ENCODE results near the gene MKI67.
"Not testable (repeated sequence)": the region's sequence is repeated elsewhere in the genome, so short reads cannot be mapped to it uniquely, and the experiment has no call there.

The MKI67 gene

DNA sequence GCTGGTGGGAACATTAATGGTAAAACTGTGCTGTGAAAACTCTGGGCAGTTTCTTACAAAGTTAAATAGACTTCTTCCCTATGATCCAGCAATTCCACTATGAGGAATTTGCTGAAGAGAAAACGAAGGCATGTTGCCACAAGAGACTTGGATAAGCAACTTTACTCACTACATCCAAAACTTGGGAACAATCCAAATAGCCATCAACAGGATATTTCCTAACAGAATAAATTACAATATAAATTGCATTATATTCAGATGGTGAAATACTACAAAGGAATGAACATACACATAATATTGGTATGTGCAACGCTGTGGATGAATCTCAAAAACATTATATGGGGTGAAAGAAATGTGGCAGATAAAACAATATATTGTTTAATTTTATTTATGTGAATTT lies 21.4 kb upstream of the MKI67 start:
- peak; percentile 97 for DNase-seq

DNA sequence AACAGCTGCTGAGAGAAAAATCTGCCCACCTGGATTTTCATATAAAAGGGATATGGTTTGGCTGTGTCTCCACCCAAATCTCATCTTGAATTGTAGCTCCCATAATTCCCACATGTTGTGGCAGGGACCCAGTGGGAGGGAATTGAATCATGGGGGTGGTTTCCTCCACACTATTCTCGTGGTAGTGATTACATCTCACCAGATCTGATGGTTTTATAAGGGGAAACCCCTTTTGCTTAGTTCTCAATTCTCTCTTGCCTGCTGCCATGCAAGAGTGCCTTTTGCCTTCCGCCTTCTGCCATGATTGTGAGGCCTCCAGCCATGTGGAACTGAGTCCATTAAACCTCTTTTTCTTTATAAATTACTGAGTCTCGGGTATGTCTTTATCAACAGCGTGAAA lies 20.8 kb upstream of the MKI67 start:
- DNase-seq: no peak

DNA sequence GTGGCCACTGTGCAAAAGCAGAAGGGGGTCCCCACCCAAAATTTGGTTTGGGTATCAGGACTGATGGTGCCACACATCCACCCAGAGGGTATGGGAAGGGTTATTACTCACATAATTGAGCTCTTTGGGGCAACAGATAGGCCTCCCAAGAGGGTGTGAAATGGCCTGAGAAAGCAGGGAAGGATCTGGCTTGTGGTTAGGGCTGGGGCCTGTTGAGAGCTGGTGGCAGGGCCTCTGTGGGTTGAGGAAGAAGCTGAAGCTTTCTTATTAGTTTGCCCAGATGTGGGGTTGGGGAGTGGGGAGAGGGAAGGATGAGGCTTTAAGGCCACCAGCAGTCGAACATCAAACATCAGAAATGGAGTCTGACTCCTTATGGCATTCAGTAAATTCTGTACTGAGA lies 18.3 kb upstream of the MKI67 start:
- no peak for DNase-seq

DNA sequence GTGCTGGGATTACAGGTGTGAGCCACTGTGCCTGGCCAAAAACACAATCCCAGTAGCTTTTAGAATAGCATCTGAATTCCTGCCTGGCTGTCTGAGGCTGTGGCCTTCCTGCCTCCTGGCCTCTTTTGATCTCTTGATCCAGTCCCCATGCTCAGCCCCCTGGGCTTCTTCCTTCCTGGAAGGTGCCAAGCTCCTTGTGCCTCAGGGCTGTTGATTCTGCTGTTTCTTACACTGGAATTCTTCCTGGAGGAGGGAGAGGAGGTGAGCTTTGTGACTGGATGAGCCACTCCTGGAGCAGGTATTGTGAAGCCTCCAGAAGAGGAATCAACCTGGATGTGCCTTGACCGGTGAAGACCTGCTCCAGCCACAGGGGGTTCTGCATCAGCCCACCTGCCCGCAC lies 17.3 kb upstream of the MKI67 start:
- DNase-seq: no peak

DNA sequence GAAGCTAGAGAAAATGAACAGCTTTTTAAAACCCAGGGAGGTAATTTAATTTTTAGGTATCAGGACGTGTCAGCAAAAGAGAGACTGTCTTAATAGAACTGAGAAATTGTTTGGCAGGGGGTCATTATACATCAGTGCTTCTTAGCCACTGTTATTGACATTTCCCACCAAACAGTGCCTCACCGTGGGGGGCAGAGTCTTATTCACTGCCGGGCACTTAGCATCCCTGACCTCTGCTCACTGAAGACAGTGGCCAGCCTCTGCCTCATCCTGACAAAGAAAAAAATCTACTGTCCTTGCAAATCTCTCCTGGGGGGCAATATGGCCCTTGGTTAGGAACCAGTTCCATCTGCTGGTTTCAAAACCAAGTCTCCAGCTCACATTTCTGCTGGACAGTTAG lies 14.2 kb upstream of the MKI67 start:
- DNase-seq: no peak

DNA sequence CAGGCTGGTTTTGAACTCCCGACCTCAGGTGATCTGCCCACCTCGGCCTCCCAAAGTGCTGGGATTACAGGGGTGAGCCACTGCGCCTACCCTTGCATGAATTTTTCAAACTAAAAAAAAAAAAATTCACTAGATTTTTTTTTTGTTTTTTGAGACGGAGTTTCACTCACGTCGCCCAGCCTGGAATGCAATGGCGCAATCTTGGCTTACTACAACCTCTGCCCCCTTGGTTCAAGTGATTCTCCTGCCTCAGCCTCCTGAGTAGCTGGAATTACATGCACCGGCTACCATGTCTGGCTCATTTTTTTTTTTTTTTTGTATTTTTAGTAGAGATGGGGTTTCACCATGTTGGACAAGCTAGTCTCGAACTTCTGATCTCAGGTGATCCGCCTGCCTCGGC lies 12.2 kb upstream of the MKI67 start:
- DNase-seq: not testable (repeated sequence)

DNA sequence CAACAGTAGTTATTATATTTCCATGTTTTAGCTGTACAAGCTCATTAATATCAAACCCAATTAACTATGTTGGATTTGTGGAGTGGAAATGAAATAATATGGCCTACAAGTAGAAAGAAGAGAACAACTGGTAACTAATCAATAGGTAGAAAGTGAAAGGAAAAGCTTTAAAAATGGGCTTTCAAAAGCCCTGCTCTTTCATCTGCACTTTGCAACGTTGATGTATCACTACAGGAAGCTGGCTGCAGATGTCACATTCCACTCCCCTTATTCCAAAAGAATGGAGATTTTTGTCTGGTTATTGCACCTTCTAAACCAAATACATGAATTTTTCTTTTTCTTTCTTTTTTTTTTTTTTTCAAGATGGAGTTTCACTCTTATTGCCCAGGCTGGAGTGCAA lies 11.7 kb upstream of the MKI67 start:
- DNase-seq: no peak

DNA sequence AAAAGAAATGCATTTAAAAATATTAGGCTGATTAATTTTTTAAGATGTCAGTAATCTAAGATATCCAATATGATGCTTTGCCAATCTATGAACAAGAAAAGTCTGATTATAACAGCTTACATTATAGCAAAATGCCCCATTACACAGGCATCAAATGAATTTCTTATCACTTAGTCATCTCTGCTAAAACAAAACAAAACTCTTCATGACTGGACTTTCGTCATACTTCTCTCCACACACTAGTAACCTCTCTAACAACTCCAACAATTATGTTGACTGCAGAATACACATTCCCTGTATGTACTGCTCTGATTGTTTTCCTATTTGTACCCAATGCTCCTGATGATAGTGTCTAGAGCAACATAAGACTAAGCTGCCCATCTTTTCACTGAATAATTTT lies 3.8 kb upstream of the MKI67 start:
- peak; percentile 51 for DNase-seq

DNA sequence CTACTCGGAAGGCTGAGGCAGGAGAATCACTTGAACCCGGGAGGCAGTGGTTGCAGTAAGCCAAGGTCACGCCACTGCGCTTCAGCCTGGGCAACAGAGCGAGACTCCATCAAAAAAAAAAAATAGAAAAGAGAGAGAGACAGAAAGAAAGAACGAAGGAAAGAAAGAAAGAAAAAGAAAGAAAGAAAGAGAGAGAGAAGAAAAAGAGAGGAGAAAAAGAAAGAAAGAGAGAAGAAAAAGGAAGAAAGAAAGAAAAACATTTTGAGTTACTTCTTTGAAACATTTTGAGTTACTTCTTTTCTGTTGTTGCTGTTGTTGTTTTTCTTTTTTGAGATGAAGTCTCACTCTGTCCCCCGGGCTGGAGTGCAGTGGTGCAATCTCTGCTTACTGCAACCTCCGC lies 2.4 kb upstream of the MKI67 start:
- DNase-seq: no peak

DNA sequence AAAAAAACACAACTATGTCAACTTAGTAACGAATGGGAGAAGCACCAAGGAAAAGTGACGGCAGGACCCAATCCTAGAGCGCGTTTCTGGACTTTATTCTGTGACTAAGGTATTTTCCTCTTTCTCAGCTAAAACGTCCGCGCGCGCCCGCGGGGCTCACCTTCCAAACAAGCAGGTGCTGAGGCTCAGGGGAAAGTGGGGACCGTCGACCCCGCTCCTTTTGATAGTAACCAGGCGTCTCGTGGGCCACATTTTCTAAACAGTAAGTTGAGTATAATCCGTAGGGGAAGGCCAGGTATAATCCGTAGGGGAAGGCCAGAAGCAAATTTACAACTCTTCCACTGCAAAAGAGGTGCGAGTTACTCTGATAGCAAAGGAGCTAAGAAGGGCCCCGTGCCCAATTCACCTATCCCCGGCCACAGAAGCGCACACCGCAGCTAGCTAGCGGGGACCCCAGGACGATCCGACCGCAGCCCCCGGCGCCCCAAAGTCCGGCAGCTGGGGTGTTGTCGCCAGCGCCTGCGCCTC lies 743 bp downstream of the MKI67 start:
- DNase-seq: no peak

DNA sequence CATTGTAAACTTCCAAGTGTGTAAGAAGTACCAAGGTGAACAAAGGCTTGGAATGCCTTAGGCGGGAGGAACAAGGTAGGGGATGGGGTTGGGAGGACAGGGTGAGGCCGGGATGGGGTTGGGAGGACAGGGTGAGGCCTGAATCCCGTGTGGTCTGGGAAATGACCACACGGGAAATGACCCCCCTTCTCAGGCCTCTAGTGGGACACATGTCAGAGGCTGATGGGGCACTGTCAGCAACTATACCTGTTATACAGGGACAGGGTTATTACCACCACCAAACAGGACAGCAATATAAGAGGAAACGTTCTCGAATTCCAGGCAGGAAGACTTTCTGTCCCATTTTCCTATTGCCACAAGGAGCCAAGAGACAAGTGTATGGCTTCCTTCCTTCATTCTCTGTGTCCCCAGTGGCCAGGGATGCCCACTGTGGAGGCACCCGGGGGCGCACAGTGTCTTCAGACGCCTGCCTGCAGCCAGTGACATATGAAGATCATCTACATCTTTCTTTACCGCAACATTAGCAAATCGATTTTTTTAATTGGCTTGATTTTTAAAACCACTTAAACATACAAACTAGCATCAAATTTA lies 1.3 kb downstream of the MKI67 start:
- no peak for DNase-seq

DNA sequence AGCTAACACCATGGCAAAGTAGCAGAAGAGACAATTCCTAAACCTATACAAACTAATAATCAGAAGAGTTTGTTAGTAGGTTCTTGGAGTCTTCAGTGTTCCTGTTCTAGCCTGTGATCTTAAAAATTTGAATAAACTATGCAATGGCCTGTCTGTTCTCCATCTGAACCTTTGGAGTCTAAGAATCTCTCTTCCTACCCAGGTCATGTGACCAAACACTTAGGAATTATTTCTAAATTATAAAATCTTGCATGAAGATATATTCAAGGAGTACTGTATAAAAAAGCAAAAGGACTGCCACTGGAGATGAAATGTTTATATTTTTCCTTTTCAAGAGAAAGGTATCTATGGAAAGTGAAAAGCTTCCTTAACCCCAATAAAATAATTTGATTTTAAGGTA lies 2.4 kb downstream of the MKI67 start:
- DNase-seq: no peak

DNA sequence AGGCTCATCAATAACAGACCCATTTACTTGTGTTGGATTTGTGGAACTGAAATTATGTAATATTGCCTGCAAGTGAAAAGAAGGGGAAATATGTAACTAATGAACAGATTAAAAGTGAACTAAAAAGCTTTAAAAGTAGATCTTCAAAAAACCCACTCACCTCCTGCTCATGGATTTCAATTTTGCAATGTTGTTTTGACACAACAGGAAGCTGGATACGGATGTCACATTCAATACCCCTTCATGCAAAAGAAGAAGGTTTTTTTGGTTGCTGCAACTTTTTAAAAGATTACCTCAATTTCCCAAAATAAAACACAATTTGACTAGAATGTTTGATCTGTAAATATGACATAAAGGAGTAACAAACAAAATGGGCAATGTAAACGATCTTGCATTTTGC lies 3.3 kb downstream of the MKI67 start:
- no peak for DNase-seq

DNA sequence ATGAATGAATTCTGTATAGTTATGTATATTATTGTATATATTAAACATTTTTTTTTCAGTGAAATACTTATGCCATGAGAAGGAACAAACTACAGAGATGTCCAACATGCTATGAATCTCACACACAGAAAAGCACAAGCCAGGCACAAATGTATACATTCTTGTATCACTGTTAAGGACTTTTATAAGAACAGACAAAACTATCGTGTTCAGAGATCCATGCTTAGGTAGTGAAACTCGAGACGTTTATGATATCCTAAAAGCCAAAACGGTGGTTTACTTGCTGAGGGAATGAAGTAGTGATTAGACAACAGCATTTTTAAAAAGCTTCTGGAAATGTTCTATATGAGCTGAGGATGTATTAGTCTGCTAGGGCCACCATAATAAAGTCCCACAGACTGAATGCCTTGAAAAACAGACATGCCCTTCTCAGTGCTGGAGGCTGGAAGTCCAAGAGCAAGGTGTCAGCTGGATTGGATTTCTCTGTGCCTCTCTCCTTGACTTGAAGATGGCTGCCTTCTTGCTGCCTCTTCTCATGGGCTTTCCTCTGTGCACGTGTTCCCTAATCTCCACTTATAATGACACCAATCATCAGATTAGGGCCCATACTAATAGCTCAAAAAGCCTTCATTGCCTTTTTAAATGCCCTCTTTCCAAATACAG lies 4.3 kb downstream of the MKI67 start:
- no peak for DNase-seq

DNA sequence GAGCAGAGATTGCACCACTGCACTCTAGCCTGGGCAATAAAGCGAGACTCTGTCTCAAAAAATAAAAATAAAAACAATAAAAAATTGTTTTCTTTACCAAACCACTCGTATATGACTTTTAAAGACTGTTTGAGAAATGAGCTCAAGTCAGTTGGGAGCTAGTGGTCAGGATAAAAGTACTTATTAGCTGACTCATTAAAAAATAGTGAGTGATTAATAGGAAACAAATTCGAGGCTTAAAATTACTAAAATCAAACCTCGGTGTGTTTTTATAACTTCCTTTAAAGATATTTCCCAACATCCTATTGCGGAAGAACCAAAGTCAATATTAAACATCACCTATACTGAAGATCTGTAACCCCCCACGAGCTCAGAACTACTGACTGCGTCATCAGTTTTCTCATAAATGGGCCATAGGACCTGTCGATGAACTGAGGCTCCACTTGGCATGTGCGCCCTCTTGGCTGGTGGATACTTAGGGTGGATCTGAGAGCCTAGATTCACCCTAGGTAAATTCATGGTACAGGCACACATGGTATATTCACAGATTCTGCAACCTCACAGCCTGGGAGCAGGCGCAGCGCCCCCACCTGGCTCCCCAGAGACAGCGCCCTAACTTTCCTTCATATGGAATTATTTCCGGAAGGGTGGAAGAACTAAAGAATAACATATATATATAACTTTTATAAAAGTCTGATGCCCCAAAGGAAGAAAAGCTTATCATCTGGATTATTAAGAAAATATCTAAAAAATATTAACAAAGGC lies 9.2 kb downstream of the MKI67 start:
- no peak for DNase-seq

DNA sequence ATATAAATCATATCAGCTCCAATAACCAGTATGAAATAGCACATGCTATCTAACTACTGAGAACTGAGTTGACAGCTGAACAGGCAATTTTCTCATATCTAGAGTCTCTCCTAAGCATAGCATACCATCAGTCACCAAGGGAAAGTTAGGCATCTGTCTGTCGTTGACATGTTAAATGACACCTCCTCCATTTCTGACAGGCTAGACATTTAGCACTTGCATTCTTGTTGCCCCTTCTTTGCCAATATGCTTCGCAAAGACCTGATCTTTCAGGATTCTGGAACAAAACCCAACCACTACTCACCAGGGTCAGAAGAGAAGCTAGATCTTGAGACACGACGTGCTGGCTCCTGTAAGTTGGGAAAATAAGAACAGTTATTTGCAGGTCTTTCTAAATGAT lies 10.0 kb downstream of the MKI67 start:
- DNase-seq: no peak

DNA sequence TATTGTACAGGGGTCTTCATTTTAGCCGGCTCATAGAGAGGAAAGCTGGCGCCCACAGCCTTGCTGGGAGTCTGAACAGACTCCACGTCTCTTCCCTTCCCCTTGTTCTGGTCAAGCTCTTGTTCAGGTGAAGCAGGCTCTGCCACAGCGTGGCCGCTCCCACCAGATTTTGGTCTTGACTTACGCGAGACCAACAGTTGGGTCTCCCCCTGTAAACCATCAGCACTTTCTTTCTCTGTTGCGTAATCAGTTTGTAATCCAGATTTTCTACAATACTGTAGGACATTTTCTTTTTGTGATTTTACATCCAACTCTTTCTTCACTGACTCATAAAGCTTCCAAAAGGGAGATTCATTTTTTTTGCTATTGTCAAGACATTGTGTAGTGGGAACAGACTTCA lies 10.9 kb downstream of the MKI67 start:
- DNase-seq: no peak

DNA sequence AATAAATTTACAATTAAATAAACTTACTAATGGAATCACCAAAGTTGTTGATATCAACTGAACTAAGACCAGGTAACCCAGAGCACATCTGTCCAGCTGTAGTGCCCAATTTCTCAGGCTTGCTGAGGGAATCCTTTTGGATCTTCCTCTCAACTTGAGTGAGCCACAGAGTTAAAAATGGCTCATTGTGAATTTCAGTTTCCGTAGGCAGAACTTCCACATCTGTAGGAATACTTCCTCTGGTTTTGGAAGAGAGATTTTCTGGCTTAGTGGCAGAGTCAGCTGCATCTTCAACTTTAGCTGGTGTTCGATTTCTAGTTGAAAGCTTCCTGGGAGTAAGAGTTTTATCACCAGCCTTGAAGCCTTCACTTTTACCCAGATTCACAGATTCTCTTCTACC lies 11.3 kb downstream of the MKI67 start:
- no peak for DNase-seq

DNA sequence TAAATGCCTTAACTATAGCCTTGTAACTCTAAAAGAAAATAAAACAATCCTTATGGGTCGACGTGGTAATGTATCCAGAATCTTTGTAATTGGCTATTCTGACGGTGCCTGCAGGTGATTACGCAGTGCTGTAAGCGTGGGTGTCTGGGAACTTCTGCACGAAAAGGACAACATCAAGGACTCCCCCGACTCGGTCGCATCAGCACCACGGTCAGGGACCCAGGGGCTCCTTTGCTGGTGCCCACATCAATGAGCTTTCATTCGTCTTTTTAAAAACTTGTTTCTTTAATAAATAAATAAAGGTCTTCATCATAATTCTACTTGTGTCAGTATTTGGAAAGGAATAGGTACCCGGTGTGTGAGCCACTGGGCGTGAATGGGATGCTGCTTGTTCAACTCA lies 13.2 kb downstream of the MKI67 start:
- DNase-seq: no peak

DNA sequence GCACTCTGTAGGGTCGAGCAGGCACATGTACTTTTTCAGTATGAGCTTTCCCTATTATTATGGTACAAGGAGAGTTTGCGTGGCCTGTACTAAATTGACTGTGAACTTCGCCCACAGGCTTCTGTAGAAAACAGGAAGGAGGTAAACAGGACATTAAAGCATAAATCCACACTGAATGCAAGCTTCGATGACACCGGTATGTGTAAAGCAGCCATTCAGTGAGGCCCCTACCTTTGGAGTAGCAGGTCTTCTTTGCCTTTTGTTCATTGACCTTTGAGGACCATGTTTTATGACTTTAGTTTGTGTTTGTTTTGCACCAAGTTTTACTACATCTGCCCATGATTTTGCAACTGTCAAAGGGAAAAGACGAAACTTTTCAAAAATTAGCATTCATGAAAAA lies 14.5 kb downstream of the MKI67 start:
- DNase-seq: no peak

DNA sequence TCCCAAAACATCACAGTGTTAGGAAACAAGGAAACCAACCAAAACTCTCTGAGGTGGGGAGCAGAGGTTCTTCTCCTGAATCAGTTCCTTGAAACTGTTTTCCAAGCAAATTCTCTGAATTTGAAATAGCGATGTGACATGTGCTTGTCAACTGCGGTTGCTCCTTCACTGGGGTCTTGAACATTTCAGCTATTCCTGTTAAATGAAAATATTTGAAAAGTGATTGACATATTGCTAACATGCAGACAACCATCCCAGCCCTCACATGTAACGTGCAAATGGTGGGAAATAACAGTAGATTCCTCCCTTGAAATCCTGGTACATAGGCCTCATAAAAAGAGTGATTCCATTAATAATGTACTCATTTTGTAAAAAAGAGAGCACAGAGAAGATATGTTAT lies 15.9 kb downstream of the MKI67 start:
- DNase-seq: no peak

DNA sequence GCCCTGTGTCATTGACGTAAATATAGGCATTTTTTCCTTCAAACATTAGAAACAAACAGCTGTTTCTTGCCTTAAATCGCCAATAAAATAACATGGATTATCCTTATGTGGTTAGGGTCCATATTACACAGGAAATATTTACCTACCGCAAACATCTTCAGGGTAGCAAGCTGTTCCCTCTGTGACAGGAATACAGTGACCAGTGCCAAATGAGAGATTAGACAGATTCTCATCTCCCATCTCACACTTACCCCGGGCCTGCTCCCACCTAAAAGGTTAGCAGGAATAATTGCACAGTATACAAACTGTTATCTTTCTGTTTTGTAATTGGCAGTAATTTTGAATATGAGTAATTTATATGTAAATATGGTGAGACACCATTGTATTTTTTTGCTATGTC lies 16.5 kb downstream of the MKI67 start:
- no peak for DNase-seq

DNA sequence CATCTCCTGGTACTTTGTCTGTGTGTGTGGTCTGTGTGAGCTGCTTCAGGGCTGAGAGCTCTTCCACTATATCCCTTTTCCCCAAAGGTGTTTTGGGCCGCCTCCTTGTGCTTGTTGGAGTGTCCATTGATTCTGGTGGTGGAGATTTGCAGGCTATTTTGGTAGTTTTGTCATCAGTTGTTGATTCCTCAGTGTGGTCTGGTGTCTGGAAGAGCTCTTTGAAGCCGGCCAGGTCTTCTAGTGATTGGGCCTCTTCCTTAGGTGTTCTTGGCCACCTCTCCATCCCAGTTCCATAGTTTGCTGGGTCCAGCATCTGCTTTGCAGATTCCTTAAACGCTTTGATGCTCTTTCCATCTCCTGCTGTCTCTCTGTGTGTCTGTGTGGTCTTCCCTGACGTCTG lies 20.8 kb downstream of the MKI67 start:
- no peak for DNase-seq

DNA sequence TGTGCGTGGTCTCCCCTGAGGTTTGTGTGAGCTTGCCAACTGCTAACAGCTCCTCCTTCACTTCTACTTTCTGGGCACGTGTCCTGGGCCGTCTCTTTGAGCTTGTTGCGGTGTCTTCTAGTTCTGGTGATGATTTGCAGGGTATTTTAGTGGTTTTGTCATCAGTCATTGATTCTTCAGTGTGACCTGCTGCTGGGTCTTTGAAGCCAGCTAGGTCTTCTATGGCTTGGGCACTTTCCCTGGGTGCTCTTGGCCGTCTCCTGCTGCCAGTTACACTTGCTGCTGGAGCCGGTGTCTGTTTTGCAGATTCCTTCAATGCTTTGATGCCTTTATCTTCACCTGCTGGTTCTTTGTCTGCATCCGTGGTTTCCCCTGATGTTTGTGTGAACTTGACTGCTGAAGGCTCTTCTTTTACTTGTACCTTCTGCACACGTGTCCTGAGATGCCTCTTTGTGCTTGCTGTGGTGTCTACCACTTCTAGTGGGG lies 23.0 kb downstream of the MKI67 start:
- no peak for DNase-seq

Measured in fibroblast of skin of scalp (primary cell).